Measurements from ENCODE around the gene HBG1.

DNA sequence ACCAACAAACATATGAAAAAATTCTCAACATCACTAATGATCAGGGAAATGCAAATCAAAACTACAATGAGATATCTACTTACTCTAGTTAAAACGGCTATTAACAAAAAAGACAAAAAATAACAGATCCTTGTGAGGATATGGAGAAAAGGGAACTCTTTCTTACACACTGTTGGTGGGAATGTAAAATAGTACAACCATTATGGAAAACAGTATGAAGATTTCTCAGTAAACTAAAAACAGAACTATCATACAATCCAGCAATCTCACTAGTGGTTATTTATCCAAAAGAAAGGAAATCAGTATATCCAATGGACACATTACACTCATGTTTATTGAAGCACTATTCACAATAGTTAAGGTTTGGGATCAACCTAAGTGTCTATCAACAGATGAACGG lies 16.2 kb upstream of the HBG1 start:
- TF ChIP-seq, protein P1, sequence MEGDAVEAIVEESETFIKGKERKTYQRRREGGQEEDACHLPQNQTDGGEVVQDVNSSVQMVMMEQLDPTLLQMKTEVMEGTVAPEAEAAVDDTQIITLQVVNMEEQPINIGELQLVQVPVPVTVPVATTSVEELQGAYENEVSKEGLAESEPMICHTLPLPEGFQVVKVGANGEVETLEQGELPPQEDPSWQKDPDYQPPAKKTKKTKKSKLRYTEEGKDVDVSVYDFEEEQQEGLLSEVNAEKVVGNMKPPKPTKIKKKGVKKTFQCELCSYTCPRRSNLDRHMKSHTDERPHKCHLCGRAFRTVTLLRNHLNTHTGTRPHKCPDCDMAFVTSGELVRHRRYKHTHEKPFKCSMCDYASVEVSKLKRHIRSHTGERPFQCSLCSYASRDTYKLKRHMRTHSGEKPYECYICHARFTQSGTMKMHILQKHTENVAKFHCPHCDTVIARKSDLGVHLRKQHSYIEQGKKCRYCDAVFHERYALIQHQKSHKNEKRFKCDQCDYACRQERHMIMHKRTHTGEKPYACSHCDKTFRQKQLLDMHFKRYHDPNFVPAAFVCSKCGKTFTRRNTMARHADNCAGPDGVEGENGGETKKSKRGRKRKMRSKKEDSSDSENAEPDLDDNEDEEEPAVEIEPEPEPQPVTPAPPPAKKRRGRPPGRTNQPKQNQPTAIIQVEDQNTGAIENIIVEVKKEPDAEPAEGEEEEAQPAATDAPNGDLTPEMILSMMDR (IDR thresholded peaks at IDR 0.05; ENCODE audit: extremely low read depth in 1 of 2, insufficient read depth in 1 of 2, low read depth in 1 of 2, low read length in 2 of 2), result no peak
- TF ChIP-seq EZH2 (IDR thresholded peaks at IDR 0.05; ENCODE audit: borderline replicate concordance, low read depth, low read length, severe bottlenecking) (no peak), POLR2A (IDR thresholded peaks at IDR 0.05; ENCODE audit: low read depth, low read length) (no peak), POLR2AphosphoS5 (IDR thresholded peaks at IDR 0.05; ENCODE audit: insufficient read depth, low read depth, low read length) (no peak), MYC (IDR thresholded peaks at IDR 0.05; ENCODE audit: low read depth, low read length) (no peak), FOS (IDR thresholded peaks at IDR 0.05; ENCODE audit: borderline replicate concordance, insufficient read depth, low read length) (no peak), GATA2 (IDR thresholded peaks at IDR 0.05; ENCODE audit: insufficient read depth, insufficient read length, low read depth, low read length) (no peak), JUN (IDR thresholded peaks at IDR 0.05; ENCODE audit: borderline replicate concordance, insufficient read depth, insufficient read length, low read depth) (no peak)
- TF ChIP-seq, protein P2, sequence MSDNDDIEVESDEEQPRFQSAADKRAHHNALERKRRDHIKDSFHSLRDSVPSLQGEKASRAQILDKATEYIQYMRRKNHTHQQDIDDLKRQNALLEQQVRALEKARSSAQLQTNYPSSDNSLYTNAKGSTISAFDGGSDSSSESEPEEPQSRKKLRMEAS (IDR thresholded peaks at IDR 0.05; ENCODE audit: insufficient read depth, insufficient read length), result no peak

Measured in endothelial cell of umbilical vein (primary cell).